ENCODE measurements around the gene WT1.

- no peak for TF ChIP-seq EZH2 (IDR thresholded peaks at IDR 0.05; ENCODE audit: insufficient read depth, poor library complexity, severe bottlenecking)
- no peak for TF ChIP-seq EZH2phosphoT487 (IDR thresholded peaks at IDR 0.05; ENCODE audit: insufficient read depth, low read depth)
Measured at GRCh38 chr11:32390712-32391111, 44.6 kb downstream of the WT1 start.
